IPS DF 4.7 (cell line): ENCODE results near the gene USP9Y.

Experiments
- DNase-seq: peaks from one replicate; pipeline ENCODE4 v3.0.0-alpha.2; 2013; ENCODE audit warnings: low spot score; ENCODE audit errors: extremely low read depth

Gene USP9Y

DNA sequence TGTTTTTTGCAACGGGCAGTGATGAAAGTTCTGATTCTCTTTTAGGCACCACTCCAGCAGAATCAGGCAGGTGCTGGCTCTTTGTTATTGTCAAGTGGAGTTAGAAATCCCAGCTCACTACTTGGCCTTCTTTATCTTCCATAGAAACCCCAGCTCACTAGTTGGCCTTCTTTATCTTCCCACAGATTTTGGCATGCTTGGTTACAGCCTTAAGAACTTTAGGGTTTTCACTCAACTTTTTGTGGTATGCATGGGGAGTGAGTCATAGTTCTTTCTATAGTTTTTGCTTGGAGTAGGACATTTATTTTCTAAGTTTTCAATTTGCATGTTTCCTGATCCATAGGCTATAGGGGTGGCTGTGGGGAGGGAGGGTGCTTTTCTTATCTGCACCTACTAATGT, 55.0 kb downstream of the USP9Y start:
- DNase-seq, result no peak

DNA sequence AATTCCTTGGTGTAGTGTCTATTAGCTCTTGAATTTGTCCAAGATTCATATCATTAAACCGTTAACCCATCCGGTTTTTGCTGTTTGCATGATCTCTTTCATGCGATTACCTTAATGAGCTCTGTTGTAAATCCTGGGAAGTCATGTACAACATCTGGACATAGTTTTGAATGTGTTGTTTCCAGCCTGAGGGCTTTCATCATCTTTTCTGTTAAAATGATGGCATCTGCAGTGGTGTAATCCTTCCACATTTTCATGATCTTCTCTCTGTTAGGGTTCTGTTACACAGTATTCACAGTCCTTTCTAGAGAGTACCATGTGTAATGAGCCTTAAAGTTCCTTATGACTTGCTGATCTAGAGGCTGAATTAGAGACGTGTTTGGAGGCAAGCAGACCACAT, 64.9 kb downstream of the USP9Y start:
- no peak for DNase-seq

DNA sequence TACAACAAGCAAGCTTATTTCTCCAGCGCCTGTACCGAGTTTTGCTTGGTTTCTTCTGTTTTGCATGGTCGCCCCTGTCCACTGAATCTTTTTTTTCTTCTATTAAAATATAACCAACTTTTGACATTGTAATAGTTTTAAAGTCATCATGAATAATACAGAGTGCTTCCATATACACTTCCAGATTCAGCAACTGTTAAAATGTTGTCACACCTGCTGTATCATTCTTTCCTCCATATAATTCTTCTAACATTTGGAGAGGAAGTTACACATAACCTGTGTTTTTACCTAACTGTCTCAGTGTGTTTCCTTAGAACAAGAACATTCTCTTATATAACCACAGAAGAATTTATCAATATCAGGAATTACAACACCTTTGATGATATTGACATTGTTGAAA, 83.5 kb downstream of the USP9Y start:
- no peak for DNase-seq

DNA sequence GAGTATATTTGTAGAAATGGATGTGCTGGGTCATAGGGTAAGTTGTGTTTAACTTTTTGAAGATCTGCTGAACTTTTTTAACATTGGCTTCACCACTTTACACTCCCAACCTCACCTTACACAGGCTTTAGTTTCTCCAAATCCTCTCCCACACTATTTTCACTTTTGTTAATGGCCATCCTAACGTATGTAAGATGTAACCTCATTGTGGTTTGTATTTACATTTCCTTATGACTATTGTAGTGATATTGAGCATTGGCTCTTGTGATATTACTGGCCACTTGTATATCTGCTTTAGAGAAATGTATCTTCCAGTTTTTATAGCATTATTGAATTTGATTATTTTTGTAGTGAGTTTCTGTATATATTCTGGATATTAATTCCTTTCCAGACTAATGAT, 93.0 kb downstream of the USP9Y start:
- DNase-seq, result no peak

DNA sequence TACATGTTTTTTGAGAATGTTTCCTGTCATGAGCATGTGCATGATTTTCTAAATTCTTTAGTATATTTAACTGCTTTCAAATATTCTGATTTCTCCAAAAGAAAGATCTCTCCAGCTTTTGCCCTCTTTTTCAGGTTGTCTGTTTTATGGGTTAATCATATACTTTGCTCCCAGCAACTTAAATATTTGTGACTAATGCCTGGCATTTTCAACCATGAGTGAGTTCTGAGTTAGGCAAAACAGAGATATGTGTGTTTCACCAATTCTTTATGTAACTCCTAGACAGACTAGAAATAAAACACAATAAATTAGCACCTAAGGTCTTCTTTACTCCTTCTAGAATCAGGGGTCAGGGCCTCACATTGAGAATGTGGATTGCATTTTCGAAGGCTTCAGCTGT, 107.0 kb downstream of the USP9Y start:
- DNase-seq, result no peak

DNA sequence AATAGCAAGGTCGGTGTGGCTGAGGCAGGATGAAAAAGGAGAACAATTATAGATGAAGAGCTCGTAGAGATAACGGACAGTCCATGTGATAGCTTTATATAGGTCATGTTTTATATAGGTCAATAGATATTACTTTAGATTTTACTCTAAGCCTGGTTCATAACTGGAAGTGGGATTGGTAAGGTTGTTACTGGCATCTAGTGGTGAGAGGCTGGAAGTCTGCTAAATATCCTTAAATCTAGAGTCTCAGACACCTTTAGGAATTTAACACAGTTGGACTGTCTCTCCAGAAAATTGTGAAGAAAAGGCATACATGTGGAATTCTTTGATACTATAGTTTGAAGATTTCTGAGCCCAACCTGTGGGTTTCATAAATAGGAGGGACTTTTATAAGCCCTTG, 108.0 kb downstream of the USP9Y start:
- no peak for DNase-seq

DNA sequence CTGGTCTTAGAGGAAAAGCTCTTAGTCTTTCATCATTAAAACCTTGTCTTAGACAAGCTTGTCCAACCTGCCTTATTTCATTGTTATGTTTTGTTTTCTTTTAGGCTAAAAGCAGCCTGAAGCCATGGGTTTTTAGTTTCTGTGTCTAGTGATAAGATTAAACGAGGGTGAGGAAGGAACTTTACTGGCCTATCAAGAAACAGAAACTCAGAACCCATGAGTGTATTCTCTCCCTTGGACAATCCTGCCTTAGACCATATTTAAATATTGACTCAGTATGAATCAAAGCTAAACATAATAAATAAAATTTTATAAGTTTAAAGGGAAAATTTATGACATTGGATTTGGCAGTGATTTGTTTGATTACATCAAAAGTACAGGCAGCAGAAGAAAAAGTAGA, 122.4 kb downstream of the USP9Y start:
- DNase-seq, result no peak

DNA sequence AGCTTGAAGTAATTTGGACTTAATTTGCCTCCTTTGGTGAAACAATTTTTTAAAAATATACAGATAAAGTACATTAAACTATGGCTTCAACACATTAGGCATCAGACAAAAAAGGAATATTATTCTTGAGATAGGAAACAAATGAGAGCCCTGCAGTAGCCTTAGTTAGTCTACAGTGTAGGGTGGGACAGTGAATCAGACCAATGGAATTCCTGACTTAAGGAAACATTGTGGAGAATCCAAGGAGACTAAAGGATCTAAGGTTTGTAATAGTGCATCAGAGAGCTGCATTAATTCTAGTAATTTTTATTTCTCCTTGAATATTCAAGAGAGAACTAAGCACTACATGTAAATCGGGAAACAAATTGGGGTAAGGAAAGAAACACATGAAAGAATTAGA, 125.8 kb downstream of the USP9Y start:
- no peak for DNase-seq

DNA sequence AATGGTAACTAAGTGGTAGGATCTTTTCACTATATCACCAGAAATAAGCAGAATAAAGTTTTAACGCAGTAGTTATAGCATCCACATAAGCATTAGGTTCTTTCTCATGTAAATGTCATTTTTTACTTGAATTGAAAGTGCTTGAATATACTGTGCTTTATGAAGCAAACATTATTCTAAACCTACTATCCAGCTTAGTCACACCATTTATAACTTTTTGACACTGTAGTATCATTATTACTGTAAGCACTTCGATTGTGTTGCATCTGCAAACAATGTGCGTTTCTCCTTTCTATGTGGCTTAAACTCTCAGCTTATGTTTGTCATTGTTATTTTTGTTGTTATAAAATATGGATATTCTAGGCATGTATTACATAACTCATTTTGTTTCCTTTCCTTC, 132.3 kb downstream of the USP9Y start:
- no peak for DNase-seq

DNA sequence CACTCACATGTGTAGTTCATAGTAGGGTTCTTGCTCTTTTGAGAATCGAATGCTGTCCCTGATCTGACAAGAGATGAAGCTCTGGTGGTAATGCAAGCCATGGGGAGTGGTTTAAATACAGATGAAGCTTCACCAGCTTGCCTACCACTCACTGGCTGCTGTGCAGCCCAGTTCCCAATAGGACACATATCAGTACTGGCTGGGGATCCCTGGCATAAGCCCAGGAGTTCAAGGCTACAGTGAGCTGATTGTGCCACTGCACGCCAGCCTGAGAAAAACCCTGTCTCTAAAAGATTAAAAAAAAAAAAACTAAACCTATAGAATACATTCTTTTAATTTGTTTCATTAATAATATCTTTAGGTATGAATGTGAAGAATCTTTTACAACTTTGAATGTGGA, 136.5 kb downstream of the USP9Y start:
- DNase-seq, result no peak

DNA sequence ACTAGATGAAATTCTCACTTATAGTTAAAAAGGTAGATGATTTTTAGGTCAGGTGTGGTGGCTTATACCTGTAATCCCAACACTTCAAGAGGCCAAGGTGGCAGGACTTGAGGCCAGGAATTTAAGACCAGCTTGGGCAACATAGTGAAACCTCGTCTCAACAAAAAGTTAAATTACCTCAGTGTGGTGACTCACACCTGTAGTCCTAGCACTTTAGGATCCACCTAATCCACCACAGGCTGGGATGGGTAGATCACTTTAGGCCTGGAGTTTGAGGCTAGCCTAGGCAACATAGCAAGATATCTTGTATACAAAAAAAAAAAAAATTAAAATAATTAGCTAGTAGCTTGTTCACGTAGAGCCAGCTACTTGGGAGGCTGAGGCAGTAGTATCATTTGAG, 140.3 kb downstream of the USP9Y start:
- no peak for DNase-seq

DNA sequence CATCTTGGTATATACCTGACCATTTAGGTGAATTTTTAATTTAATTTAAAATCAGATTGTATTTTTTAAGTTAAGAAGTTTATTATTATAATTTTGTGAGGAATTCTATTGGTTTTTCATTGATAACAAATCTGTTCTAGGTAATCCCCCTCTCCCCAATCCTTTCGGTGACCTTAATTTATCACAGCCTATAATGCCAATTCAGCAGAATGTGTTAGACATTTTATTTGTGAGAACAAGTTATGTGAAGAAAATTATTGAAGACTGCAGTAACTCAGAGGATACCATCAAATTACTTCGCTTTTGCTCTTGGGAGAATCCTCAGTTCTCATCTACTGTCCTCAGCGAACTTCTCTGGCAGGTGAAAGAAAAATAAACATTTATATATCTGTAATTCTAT, 145.8 kb downstream of the USP9Y start:
- DNase-seq, result no peak

DNA sequence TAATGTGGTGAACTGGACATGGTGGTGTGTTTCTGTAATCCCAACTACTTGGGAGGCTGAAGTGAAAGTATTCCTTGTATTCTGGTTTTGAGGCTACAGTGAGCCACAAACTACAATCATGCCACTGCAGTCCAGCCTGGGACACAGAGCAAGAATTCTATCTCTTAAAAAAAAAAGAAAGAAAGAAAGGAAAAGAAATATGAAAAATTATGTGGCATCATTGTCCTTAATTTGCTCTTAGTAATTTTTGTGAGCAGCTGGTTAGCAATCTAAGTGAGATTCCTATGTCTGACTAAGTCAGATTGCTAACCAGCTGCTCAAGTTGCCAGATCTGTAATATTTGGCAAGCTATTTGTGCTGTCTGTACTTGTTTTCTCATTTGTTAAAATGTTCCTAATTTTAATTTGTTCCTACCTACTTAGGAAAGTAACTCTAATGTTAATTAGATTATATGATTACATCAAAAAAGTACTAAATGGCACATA, 154.8 kb downstream of the USP9Y start:
- no peak for DNase-seq

DNA sequence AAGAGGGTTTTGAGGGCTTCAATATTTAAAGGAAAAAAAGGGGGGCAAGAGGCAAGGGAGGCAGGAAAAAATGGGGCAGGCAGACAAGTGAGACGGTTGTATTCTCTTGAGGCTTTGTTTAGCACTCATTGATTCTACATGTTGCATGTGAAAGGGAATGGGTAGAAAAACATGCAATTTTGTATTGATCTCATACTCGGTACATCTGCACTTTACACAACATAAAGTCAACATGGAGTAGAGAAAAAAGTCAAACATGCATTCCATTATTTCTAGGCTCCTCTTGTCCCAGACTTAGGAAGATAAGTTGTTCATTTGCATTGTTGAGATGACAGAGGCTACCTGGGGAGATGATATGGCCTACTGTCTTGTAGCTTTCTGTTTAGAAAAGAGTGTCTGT, 166.9 kb downstream of the USP9Y start:
- no peak for DNase-seq

DNA sequence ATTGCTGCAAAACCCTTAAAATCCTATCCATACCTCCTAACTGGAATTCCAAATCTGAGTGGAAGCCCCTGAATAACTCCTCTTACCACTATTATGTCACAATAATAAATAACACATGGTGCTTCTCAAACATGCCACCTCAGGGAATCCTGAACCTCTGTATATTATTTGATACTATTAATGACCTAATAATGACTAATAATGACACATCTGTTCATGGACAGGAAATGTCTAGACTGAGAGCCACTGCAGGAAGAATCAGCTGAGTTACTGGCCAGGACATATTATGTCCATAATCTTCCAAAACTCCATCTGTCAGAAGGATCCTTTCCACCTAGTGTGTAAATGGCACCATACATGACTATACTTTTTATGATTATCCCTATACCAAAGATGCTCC, 195.9 kb downstream of the USP9Y start:
- no peak for DNase-seq

DNA sequence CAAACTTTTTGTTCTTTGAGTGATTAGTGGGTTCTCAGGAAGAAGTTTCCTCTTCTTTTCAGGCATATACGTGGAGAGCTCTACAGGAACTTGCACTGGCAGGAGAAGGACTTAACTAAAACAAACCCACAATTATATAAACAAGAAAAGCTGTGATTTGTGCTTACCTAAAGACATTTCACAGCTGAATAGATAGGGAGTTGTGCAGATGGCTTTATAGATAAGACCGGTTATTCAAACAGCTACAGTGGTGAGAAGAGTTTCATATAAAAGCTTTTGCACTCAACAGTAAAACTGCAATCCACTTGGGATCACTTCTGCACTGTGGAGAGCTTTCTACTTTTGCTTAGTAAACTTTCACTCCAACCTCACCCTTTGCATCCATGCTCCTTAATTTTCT, 197.6 kb downstream of the USP9Y start:
- no peak for DNase-seq

DNA sequence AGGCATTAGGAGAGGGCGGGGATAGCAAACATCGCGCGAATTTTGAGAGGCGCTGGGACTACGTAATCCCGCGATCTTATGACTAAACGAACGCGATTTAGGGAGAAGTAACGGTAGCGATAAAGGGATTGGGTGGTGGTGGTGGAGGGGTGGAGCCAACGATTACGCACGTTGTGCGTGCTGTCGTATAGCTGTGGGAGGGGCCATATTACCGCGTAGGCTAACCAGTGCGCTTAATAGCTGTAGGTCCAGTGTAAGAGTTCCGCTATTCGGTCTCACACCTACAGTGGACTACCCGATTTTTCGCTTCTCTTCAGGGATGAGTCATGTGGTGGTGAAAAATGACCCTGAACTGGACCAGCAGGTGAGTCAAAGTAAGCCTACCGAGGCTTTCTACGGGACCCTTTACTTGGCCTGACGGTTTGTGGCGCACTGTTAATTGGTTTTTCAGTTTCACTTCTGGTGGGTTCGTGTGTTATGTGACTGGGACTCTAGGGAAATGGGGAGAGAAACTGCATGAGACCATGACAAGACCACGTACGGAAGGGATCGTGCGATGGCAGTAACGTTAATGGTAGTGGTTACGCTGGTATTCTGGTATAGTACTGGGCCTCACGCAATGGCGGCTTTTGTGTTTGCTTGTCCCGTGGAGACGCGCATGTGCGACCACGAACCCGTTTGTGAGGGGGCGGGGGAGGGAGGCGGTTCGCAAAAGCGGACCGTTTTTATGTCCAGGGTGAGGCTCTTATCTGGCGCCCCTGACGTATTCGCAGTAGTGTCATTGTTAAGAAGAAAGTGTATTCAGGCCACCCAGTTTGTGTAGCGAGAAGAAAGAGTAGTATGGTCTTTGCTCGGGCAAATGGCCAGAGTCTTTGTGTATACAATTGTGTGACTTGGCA, 203.8 kb downstream of the USP9Y start, which contains the start of gene DDX3Y:
DDX3Y (plus strand) TSS at position 251 of the 899 bp plus-strand sequence; CDS start at position 320, 69 bp downstream.
- peak; percentile 72 for DNase-seq

DNA sequence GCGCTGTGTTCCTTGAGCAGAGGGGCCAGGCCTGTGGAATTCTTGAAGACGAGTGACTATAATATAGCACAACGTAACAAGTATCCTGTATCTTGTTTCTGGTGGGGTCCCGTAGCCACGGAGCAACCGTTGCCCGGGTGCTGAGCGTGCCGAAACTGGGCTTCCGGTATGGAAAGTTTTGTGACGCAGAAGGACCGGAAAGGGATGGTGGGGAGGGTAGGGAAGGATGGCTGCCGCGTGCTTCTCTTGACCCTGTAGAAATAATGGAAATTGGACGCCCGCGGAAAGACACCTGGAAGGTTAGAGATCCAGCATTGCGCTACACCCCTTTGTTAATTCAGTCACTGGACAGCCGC, 204.5 kb downstream of the USP9Y start:
- DNase-seq, result no peak

DNA sequence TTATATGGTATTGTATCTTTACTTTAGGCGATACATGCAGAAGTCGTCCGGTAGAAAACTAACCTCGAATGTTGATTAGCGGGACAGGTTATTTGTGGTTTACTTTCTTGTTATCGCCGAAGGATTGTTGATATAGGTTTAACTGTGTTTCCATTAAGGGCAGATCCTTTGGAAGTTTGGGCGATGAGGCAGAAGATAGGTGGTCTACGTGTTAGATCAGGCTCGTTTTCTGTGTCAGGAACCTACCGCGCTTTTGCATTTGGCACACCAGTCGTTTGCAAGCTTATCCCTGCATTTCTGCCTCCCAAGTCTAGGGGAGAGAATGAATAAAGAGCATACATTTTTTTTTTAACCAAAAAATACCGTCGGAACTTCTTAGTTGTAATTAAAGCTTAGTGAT, 204.9 kb downstream of the USP9Y start:
- DNase-seq, result no peak
